ENCODE data around the gene USP33.
A peak's percentile ranks its signal among the peaks of the same experiment; 100 is the strongest.
"Not testable (repeated sequence)": the region's sequence is repeated elsewhere in the genome, so short reads cannot be mapped to it uniquely, and the experiment has no call there.

Gene USP33

DNA sequence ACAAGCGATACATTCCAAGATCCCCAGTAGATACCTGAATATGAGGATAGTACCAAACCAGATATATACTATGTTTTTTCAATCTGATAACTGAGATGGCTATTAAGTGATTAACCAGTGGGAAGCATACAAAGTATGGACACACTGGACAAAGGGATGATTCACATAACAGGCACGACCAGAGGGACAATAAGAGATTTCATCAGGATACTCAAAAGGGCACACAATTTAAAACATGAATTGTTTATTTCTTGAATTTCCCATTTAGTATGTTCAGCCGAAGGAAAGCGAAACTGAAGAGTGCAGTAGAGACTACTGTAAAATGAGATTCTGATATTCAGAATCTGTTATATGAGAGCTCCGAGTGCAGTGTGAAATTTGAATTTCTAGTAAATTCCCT lies 87.8 kb downstream of the USP33 start:
- peak; percentile 75 for DNase-seq (ENCODE audit: low read depth)

DNA sequence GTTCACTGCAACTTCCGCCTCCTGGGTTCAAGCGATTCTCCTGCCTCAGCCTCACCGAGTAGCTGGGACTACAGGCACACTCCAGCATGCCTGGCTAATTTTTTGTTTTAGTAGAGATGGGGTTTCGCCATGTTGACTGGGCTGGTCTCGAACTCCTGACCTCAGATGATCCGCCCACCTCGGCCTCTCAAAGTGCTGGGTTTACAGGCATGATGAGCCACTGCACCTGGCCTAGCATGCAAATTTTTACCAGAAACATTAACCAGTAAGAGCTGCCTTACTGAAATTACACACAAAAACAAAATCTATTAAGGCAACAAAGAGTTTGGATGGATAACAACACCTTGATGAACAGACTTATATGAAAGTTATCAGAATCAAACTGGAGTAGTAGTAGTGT lies 89.3 kb downstream of the USP33 start:
- no peak for DNase-seq (ENCODE audit: low read depth)

DNA sequence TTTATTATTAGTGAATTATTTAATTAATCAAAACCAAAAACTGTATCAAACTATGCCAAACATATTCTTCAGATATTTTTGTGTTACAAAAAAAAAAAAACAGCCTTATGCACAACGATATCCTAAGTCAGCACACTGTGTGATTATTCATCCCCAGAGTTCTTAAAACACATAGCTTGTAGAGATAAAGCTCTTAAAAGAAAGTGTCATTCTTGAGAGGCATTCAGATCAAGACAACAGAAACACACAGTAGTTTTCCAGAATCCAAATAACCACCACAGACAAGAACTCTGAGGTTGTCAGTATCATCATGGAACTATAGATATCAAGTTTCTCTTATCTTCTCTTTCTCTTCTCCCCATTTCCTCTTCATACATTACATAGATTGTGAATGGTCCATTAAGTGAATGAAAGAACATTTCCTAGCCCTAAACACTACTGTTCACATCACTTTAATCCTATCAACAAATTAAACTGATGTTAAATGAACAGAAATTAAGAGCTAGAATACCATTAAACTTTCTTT lies 90.7 kb downstream of the USP33 start:
- no peak for DNase-seq (ENCODE audit: low read depth)

DNA sequence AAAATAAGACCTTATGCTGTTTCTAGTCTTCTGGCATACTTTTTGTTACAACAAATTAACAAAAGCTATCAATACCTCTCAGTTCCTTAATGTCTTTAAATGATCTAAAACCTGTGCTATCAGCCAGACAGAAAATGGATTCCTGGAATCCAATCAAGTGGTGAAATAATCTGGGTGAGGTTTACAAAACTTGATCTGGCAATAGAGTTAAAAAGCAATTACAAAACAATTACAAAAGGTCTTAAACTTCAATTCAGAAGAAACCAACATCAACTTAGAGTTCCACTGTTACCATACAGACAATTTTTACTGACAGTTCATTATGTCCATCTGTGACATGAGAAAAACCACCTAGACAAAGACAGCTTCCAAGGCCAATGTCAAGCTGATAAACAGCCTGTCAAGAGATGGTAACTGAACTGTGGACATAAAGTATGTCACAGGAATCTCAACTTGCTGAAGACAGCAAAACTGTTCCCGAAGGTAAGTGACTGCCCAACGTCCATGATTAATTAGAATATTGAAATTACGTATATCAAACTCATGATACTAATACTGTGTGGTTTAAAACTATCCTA lies 94.6 kb downstream of the USP33 start:
- no peak for DNase-seq (ENCODE audit: low read depth)

DNA sequence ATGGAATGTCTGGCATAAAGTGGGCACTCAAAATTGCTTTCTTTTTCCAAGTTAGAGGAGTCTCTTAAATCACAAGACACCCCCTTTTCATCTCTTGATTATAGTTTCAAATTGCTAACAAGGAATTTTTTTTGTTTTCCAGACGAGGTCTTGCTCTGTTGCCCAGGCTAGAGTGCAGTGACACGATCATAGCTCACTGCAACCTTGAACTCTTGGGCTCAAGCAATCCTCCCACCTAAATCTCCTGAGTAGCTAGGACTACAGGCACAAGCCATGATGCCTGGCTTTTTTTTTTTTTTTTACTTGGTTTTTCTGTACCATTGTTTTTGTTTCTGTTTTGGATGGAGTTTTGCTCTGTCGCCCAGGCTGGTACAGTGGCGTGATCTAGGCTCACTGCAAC lies 98.0 kb downstream of the USP33 start:
- no peak for DNase-seq (ENCODE audit: low read depth)

DNA sequence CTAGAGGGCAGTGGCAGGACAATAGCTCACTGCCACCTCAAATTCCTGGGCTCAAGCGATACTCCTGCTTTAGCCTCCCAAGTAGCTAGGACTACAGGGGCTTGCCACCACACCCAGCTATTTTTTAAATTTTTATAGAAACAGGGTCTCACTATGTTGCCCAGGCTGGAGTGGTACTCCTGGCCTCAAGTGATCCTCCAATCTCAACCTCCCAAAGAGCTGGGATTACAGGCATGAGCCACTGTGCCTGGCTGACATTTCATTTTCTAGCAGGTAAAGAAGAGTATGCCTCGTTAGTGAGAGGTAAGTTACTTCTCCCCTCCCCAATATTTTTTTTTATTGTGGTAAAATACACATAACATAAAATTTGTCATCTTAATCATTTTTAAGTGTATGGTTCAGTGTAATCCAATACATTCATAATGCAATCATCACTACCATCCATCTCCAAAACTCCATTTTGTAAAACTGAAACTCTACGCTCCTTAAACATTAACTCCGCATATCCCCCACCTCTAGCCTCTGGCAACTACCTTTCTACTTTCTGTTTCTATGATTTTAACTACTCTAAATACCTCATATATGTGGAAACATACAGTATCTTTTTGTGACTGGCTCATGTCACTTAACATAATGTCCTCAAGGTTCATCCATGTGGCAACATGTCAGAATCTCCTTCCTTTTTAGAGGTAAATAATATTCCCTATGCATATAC lies 99.6 kb downstream of the USP33 start:
- DNase-seq (ENCODE audit: low read depth): no peak

DNA sequence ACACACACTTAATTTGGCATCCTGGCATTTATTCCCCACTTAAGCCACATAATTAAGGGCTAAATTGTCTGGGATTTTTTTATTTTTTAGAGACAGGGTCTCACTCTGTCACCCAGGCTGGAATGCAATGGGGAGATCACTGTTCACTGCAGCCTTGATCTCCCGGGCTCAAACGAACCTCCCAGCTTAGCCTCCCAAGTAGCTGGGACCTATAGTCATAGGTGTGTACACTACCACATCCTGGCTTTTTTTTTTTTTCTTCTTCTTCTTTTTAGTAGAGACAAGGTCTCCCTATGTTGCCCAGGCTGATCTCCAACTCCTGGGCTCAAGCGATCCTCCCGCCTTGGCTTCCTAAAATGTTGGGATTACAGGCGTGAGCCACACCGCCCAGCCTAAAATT lies 101.4 kb downstream of the USP33 start:
- DNase-seq (ENCODE audit: low read depth): no peak

DNA sequence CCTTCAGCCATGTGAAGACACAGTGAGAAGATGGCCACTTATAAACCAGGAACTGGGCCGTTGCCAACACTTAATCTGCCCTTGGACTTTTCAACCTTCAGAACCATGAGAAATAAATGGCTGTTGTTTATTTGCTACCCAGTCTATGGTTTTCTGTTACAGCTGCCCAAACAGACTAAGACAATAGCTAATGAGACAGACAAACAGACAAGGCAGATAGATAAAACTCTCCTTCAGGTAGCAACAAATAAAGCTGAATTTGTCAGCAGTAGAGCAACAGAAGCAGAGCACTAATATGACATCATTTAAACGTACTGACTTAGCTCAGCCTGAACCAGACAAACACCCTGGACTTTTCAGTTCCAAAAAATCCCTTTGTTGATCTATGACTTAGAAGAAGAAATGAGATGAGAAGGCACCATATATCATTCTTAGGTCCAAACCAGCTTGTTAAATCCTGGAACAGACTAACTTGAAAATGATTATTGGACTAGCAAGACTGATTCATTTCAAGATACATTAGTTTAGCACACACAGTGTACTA lies 104.1 kb downstream of the USP33 start:
- no peak for DNase-seq (ENCODE audit: low read depth)

DNA sequence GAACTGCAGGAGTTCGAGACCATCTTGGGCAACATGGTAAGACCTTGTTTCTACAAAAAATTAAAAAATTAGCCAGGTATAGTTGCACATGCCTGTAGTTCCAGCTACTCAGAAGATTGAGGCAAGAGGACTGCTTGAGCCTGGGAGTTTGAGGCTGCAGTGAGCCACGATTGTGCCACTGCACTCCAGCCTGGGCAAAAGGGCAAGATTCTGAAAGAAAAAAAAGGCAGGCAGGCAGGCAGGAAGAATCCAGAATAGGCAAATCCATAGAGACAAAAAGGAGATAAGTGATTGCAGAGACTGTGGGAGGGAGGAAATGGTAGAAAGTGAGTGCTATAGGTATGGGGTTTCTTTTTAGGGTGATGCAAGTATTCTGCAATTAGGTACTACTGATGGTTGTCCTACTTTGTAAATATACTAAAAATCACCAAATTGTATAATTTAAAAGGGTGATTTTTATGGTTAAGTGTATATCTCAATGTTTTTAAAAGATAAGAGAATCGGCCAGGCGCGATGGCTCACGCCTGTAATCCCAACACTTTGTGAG lies 106.6 kb downstream of the USP33 start:
- DNase-seq (ENCODE audit: low read depth): no peak

DNA sequence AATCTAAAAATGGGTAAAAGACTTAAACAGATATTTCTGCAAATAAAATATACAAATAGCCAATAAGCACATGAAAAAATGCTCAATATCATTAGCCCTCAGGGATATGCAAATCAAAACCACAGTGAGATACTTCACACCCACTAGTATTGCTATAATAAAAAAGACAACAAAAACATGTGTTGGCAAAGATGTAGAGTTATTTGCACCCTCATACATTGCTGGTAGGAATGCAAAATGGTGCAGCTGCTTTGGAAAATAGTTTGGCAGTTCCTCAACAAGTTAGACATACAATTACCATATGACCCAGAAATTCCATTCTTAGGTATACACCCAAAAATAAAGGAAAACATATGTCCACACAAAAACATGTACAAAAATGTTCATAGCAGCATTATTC lies 107.4 kb downstream of the USP33 start:
- DNase-seq (ENCODE audit: low read depth): no peak

DNA sequence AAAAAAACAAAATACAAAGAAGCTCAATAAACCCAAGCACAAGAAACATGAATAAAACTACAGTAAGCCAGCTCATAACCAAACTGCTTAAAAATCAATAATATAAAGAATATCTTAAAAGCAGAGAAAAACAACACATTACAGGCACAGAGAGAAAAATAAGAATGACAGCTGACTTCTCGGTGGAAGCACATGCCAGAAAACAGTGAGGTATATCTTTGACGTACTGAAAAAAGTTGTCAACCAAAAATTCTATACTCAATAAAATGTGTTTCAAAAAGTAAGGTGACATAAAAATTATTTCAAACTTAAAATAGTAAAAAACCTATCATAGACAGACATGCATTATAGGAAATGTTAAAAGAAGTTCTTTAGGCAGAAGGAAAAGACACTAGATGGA lies 110.5 kb downstream of the USP33 start:
- no peak for DNase-seq (ENCODE audit: low read depth)

DNA sequence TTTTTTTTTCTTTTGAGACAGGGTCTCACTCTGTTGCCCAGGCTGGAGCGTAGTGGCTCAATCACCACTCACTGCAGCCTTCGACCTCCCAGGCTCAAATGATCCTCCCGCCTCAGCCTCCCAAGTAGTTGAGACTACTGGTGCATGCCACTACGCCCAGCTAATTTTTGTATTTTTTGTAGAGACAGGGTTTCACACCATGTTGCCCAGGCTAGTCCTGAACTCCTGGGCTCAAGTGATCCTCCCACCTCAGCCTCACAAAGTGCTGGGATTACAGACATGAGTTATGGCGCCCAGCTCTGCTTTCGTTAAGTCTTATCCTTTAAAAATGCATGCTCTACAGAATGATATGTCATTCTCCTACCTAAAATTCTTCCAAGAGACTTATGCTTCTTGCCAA lies 113.4 kb downstream of the USP33 start:
- DNase-seq (ENCODE audit: low read depth): not testable (repeated sequence)

Data from ELR (cell line).